HCT116 (cell line): ENCODE data around the gene COL1A1. TPM values are rescaled to one million over a fixed set of nuclear protein-coding genes. Genes with fewer than 3 reads are reported as not detected.
A peak's percentile ranks its signal among the peaks of the same experiment; 100 is the strongest.

Experiments
- ATAC-seq: fragments of 200-7000 bp; cut with Tn5 transposase; 2 replicates; pipeline ENCODE4 v1.9.1; 2020; ENCODE audit warnings: mild to moderate bottlenecking, moderate library complexity
- BruUV-seq: library from RNA; stranded (reverse); fragments of 400-500 nt; replicated peaks from 2 replicates; lab custom pipeline; 2021; lab: Mats Ljungman, UMichigan
- CTCF ChIA-PET: fragments of 300-600 bp; sonication (Branson Sonifier 250); formaldehyde crosslinking; loops from one replicate; lab custom pipeline; 2021; ENCODE audit warnings: antibody characterized with exemption; lab: Charles Lee
- POLR2A ChIA-PET: fragments of 300-600, 350-600 bp; sonication (Branson Sonifier 250); formaldehyde crosslinking; loops from one replicate; lab custom pipeline; 2021; ENCODE audit warnings: antibody characterized with exemption; lab: Charles Lee
- RAD21 ChIA-PET, 2 experiments: fragments of 300-600 bp; sonication (Branson Sonifier 250); formaldehyde crosslinking; loops; one replicate each; lab custom pipeline; 2023; ENCODE audit warnings: low total read pairs in 2 of 2; ENCODE audit not compliant: uncharacterized antibody in 2 of 2, unreplicated experiment in 2 of 2, low non-redundant PET in 1 of 2; lab: Charles Lee
- DNase-seq: peaks from one replicate; pipeline ENCODE4 v3.0.0-alpha.2; 2010; ENCODE audit warnings: low read depth, low spot score
- H2AFZ ChIP-seq: fragments of 200-600 bp; shearing (Covaris generic), sonication (generic); 2 replicates; pipeline ENCODE4 v1.6.1; 2017; ENCODE audit warnings: low read depth, mixed run types, mixed read lengths, antibody characterized with exemption, low read length; ENCODE audit not compliant: poor library complexity, severe bottlenecking
- H3K27ac ChIP-seq: 2 replicates; pipeline ENCODE4 v1.5.1; 2012; ENCODE audit warnings: low read depth, low read length
- H3K27me3 ChIP-seq: fragments of 200-600 bp; sonication (generic); 2 replicates; pipeline ENCODE4 v1.6.1; 2016; ENCODE audit warnings: mixed run types, low read length, mixed read lengths; ENCODE audit not compliant: insufficient read depth
- H3K36me3 ChIP-seq, 2 experiments: fragments of 200-500 bp in 1 of 2; fragments of 200-600 bp in 1 of 2; sonication (Bioruptor generic) in 1 of 2; sonication (generic) in 1 of 2; 2 replicates each; pipeline versions ENCODE4 v1.5.1 to v1.6.1; 2014 to 2016; ENCODE audit warnings: low read length in 2 of 2, inconsistent platforms in 1 of 2, mixed read lengths in 1 of 2, mixed run types in 1 of 2; ENCODE audit not compliant: insufficient read depth in 2 of 2, control insufficient read depth in 1 of 2
- H3K4me1 ChIP-seq, 2 experiments: fragments of 200-600 bp in 1 of 2; sonication (generic) in 1 of 2; 2 replicates each; pipeline versions ENCODE4 v1.5.1 to v1.6.1; 2012 to 2017; ENCODE audit warnings: low read length in 2 of 2, inconsistent platforms in 1 of 2, mild to moderate bottlenecking in 1 of 2, mixed read lengths in 1 of 2, mixed run types in 1 of 2, moderate library complexity in 1 of 2; ENCODE audit not compliant: insufficient read depth in 2 of 2, control insufficient read depth in 1 of 2
- H3K4me2 ChIP-seq: fragments of 200-600 bp; sonication (generic); 2 replicates; pipeline ENCODE4 v1.6.1; 2017; ENCODE audit warnings: mixed run types, low read length, mixed read lengths
- H3K4me3 ChIP-seq, 2 experiments: fragments of 200-600 bp in 1 of 2; sonication (generic) in 1 of 2; replicated peaks in 1 of 2; 2 replicates each; pipeline ENCODE4 v1.5.1; 2011 to 2016; ENCODE audit warnings: low read length in 2 of 2, control low read depth in 1 of 2, low read depth in 1 of 2, mild to moderate bottlenecking in 1 of 2, mixed read lengths in 1 of 2, mixed run types in 1 of 2
- H3K79me2 ChIP-seq: fragments of 200-600 bp; sonication (generic); 2 replicates; pipeline ENCODE4 v1.6.1; 2017; ENCODE audit warnings: mild to moderate bottlenecking, mixed run types, low read length, moderate library complexity, mixed read lengths; ENCODE audit not compliant: insufficient read depth
- H3K9ac ChIP-seq: fragments of 200-600 bp; sonication (generic); 2 replicates; pipeline ENCODE4 v1.6.1; 2016; ENCODE audit warnings: low read length, mixed read lengths
- H3K9me2 ChIP-seq: fragments of 200-600 bp; sonication (generic), shearing (Covaris generic); 2 replicates; pipeline ENCODE4 v1.6.1; 2017; ENCODE audit warnings: mixed run types, mild to moderate bottlenecking, moderate library complexity; ENCODE audit not compliant: insufficient read depth
- H3K9me3 ChIP-seq, 2 experiments: fragments of 200-500 bp in 1 of 2; fragments of 200-600 bp in 1 of 2; sonication (Bioruptor generic) in 1 of 2; sonication (generic) in 1 of 2; 2 replicates each; pipeline ENCODE4 v1.6.1; 2014 to 2017; ENCODE audit warnings: low read length in 2 of 2, mixed read lengths in 2 of 2, inconsistent platforms in 1 of 2, low read depth in 1 of 2, mild to moderate bottlenecking in 1 of 2, mixed run types in 1 of 2, moderate library complexity in 1 of 2; ENCODE audit not compliant: control insufficient read depth in 1 of 2, insufficient read depth in 1 of 2
- H4K20me1 ChIP-seq: fragments of 200-600 bp; sonication (generic), shearing (Covaris generic); 2 replicates; pipeline ENCODE4 v1.6.1; 2017; ENCODE audit warnings: mixed run types, mild to moderate bottlenecking, moderate library complexity; ENCODE audit not compliant: insufficient read depth
- CEBPB ChIP-seq: IDR thresholded peaks from 2 replicates; pipeline ENCODE4 v1.6.1; 2012; ENCODE audit warnings: low read depth
- CTCF ChIP-seq, 3 experiments: fragments of 200-600 bp in 1 of 3; sonication (generic) in 1 of 3; IDR thresholded peaks in 2 of 3; conservative IDR thresholded peaks in 1 of 3; 2 replicates each; pipeline ENCODE4 v1.5.1; 2012 to 2017; ENCODE audit warnings: low read depth in 2 of 3, low read length in 2 of 3, antibody characterized with exemption in 1 of 3, borderline replicate concordance in 1 of 3, control low read depth in 1 of 3, mild to moderate bottlenecking in 1 of 3, mixed read lengths in 1 of 3, mixed run types in 1 of 3, moderate library complexity in 1 of 3; ENCODE audit not compliant: insufficient read depth in 1 of 3
- ELF1 ChIP-seq: IDR thresholded peaks from 2 replicates; pipeline ENCODE4 v1.6.1; 2012; ENCODE audit warnings: low read depth, borderline replicate concordance
- YY1 ChIP-seq: IDR thresholded peaks from 2 replicates; pipeline ENCODE4 v1.6.1; 2011; ENCODE audit warnings: low read length, low read depth, moderate library complexity, mild to moderate bottlenecking; ENCODE audit not compliant: insufficient replicate concordance; ENCODE audit errors: extremely low read depth
- intact Hi-C: fragments of 100-400 bp; cut with micrococcal nuclease; formaldehyde crosslinking; loops from 2 replicates; pipeline ENCODE4 v1.10.0; 2022
- total RNA-seq: library from RNA; stranded (reverse); gene quantifications from one replicate; pipeline ENCODE4 v1.2.1, GENCODE V29; 2021; ENCODE audit not compliant: unreplicated experiment

The COL1A1 gene
- total RNA-seq, 1 experiment from 2014 or later = 33.6 TPM

DNA sequence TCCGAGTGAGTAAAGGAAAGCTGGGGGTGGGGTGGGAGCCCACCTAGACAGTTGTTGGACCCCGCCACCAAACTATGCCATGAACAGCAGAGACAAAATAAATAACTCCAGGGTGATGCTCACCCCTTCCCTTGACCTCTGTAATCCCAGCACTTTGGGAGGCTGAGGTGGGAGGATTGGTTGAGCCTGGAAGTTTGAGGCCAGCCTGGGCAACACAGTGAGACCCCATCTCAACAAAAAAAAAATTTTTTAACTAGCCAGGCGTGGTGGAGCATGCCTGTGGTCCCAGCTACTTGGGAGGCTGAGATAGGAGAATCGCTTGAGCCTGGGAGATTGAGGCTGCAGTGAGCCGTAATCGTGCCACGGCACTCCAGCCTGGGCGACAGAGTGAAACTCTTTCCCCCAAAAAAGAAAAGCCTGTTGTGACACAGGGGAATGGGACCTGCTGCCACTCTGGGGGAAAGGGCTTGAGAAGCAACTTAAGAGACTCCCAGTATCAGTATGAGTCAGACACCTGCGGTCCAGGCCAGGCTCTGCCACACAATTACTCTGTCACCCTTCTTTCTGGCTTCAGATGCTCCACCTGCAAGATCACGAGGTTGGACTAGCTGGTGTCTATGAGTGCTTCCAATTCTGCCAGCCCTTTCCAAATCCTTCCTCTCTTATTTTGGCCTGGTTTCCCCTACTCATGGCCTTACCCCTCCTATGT is 30.6 kb downstream of the COL1A1 start:
- no peak overlapping the region for H2AFZ ChIP-seq
- H3K9ac ChIP-seq = no peak overlapping the region
- H3K27me3 ChIP-seq = no peaks in the 10 kb centered on the region
- ATAC-seq = no peak
- POLR2A ChIA-PET = no interaction called here
- H3K9me2 ChIP-seq = no peaks in the 10 kb centered on the region
- H3K9me3 ChIP-seq = no peaks in the 10 kb centered on the region
- H3K36me3 ChIP-seq = no peaks in the 10 kb centered on the region
- H3K4me3 ChIP-seq = no peak overlapping the region
- no peaks in the 10 kb centered on the region for H4K20me1 ChIP-seq
- no peaks in the 10 kb centered on the region for H3K79me2 ChIP-seq
- no peak overlapping the region for H3K27ac ChIP-seq
- BruUV-seq = no TSS peak
- RAD21 ChIA-PET = interaction anchor here (0.5 to 2.9 kb wide), 3 partner anchors 26 to 29 kb away, joined by 3 to 26 read pairs (median 13); no protein-coding TSS in a partner anchor
- peaks cover 11 to 55% of the 10 kb centered on the region in 2 experiments for H3K4me1 ChIP-seq
- no peak overlapping the region for H3K4me2 ChIP-seq
- CTCF ChIA-PET = interaction anchor here (2.0 to 4.2 kb wide), 5 partner anchors 7 to 128 kb away, joined by 13 to 59 read pairs (median 32); partner anchors contain the start of gene COL1A1
- DNase-seq = no peak
- intact Hi-C loops = no loop called here
- TF ChIP-seq CEBPB = no peak

DNA sequence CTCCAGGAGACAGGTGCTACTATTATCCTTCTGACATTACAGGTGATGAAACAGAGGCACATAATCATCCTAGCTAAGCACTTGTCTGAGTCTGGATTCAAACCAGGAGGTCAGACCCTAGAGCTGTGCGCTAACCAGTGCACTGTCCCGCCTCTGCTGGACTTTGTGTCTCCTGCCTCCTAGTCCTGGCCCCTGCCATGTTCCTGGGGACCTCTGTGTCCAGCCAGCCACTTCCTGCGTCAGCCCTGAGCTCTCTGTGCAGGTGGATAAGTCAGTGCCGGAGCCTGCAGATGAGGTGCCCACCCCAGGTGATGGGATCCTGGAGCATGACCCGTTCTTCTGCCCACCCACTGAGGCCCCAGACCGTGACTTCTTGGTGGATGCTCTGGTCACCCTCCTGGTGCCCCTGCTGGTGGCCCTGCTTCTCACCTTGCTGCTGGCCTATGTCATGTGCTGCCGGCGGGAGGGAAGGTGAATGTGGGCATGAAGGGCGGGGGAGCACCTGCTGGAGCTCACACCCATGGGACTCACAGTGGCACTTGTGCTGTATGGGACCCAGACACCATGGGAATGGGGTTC is 31.5 kb downstream of the COL1A1 start:
- H3K27ac ChIP-seq = no peak overlapping the region
- POLR2A ChIA-PET = interaction anchor here (0.9 to 1.1 kb wide), 4 partner anchors 8 to 30 kb away, joined by 3 to 13 read pairs (median 4); no protein-coding TSS in a partner anchor

More for the DNA sequence above, 31.5 kb downstream of the COL1A1 start:
- CTCF ChIA-PET = interaction anchor here (0.6 to 4.2 kb wide), 26 partner anchors 8 to 179 kb away, joined by 3 to 59 read pairs (median 5); partner anchors contain the start of genes COL1A1, PDK2 and TMEM92
- RAD21 ChIA-PET = interaction anchor here (0.5 to 2.9 kb wide), 13 partner anchors 9 to 128 kb away, joined by 3 to 26 read pairs (median 9); partner anchors contain the start of gene PDK2 (in 1 of the 2)
- Histone ChIP-seq H4K20me1 (no peaks in the 10 kb centered on the region), H2AFZ (peak overlapping the region; percentile 45), H3K9me3 (no peaks in the 10 kb centered on the region), H3K4me1 (peaks cover 7 to 47% of the 10 kb centered on the region in 2 experiments), H3K36me3 (no peaks in the 10 kb centered on the region), H3K27me3 (no peaks in the 10 kb centered on the region), H3K9ac (no peak overlapping the region), H3K9me2 (no peaks in the 10 kb centered on the region), H3K4me3 (no peak overlapping the region), H3K4me2 (peak overlapping the region; percentile 67), H3K79me2 (no peaks in the 10 kb centered on the region)
- intact Hi-C loops = loop anchor here (1.0 to 2.0 kb wide), 2 partner anchors 28 to 127 kb away; no protein-coding TSS in a partner anchor
- ATAC-seq = no peak
- TF ChIP-seq YY1 (no peak), ELF1 (no peak), CTCF (IDR thresholded peaks at IDR 0.05 in 2 of 3, conservative IDR thresholded peaks at IDR 0.05 in 1 of 3; ENCODE audit: borderline replicate concordance in 1 of 3, insufficient read depth in 1 of 3, low read depth in 2 of 3, low read length in 2 of 3) (0 out of 6 replicates have a peak, but pooled peaks of 1 of the 3 experiments have one; percentile 1)
- no TSS peak for BruUV-seq
- no peak for DNase-seq
